ENCODE results near the gene SYMPK. TPM values are rescaled to one million over a fixed set of nuclear protein-coding genes. Genes with fewer than 3 reads are reported as not detected.

SYMPK gene
- total and polyA plus RNA-seq, 12 donors: 22.4 to 75.0 (median 33.0) TPM

GRCh38 chr19:45827459-45828093, 35.4 kb downstream of the SYMPK start:
- ATAC-seq: no peak
- DNase-seq: no peak
- Histone ChIP-seq H3K27ac (no peak overlapping the region), H3K4me1 (peaks cover 0 to 3% (median 0%) of the 10 kb centered on the region in 9 donors), H3K9me3 (no peaks in the 10 kb centered on the region), H3K27me3 (no peaks in the 10 kb centered on the region), H3K36me3 (peaks cover 5 to 100% (median 85%) of the 10 kb centered on the region in 9 donors), H3K4me3 (no peak overlapping the region)
- no peak for TF ChIP-seq CTCF (IDR thresholded peaks at IDR 0.05)
- intact Hi-C loops (cut with DNase I): no loop called here
- 91 to 93% methylated on average over 16 of the region's 16 CpGs for WGBS, 2 donors

DNA sequence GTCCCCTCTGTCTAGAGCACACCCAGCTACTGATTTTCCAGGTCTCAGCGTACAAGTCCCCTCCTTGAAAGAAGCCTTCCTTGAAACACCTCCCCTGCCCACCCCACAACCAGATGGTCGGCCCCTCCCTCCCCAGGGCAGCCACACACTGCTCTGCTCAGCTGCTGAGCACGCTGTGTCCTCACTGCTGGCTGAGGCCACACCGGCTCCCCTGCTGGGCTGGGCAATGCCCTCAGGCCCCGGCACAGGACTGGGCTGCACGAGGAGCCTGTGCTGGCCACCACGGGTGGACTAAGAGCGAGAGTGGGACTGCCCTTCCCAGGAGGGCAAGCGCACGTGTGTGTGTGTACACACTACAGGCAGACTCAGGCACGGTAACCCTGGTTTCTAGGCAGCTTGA, 36.0 kb downstream of the SYMPK start:
- ATAC-seq (peak in 1 of 8 donors; percentile 7), DNase-seq (no peak)
- H3K9me3 ChIP-seq: no peaks in the 10 kb centered on the region
- no peak for TF ChIP-seq CTCF (IDR thresholded peaks at IDR 0.05)
- no peaks in the 10 kb centered on the region for H3K27me3 ChIP-seq
- peaks cover 1 to 99% (median 83%) of the 10 kb centered on the region in 9 donors for H3K36me3 ChIP-seq
- intact Hi-C loops (cut with DNase I): no loop called here
- no peak overlapping the region for H3K27ac ChIP-seq
- H3K4me3 ChIP-seq: no peak overlapping the region
- 90 to 92% methylated on average over 11 of the region's 11 CpGs for WGBS, 2 donors
- peaks cover 0 to 3% (median 0%) of the 10 kb centered on the region in 9 donors for H3K4me1 ChIP-seq

GRCh38 chr19:45825917-45826893, 36.7 kb downstream of the SYMPK start:
- Histone ChIP-seq H3K4me3 (no peak overlapping the region), H3K9me3 (no peaks in the 10 kb centered on the region), H3K27ac (no peak overlapping the region), H3K4me1 (peaks cover 0 to 3% (median 0%) of the 10 kb centered on the region in 9 donors), H3K36me3 (peaks cover 0 to 99% (median 76%) of the 10 kb centered on the region in 9 donors), H3K27me3 (no peaks in the 10 kb centered on the region)
- no peak for TF ChIP-seq CTCF (IDR thresholded peaks at IDR 0.05)
- intact Hi-C loops (cut with DNase I): no loop called here
- ATAC-seq (no peak), DNase-seq (no peak)
- 86 to 92% methylated on average over 22 of the region's 22 CpGs for WGBS, 2 donors

DNA sequence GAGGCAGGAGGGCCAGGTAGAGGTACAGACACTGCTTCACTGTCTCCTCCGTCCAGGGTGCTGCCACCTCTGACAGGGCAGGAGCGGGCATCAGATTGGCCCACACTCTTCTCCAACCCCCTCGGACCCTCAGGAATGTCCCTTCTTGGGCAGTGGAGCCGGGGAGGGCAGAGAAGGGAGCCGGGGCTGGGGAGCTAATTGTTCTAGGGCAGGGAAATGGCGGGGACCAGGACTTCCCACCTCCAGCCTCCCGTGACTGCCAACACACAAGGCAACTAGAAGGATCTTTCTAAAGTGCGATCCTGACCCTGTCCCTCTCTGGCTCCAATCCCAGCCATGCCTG, 37.7 kb downstream of the SYMPK start:
- TF ChIP-seq CTCF (IDR thresholded peaks at IDR 0.05): no peak
- Histone ChIP-seq H3K27me3 (no peaks in the 10 kb centered on the region), H3K27ac (no peak overlapping the region), H3K36me3 (peaks cover 0 to 99% (median 66%) of the 10 kb centered on the region in 9 donors), H3K4me1 (peaks cover 0 to 3% (median 0%) of the 10 kb centered on the region in 9 donors), H3K9me3 (no peaks in the 10 kb centered on the region), H3K4me3 (no peak overlapping the region)
- 86 to 92% methylated on average over 8 of the region's 8 CpGs for WGBS, 2 donors
- intact Hi-C loops (cut with DNase I): no loop called here
- DNase-seq: no peak
- ATAC-seq: no peak
